NCI-H2227 (cell line): ENCODE results near the gene ARMCX4.
A peak's percentile ranks its signal among the peaks of the same experiment; 100 is the strongest.
"Not testable (repeated sequence)": the region's sequence is repeated elsewhere in the genome, so short reads cannot be mapped to it uniquely, and the experiment has no call there.

ENCODE experiments used
- DNase-seq: peaks from one replicate; lab custom pipeline; 2025; ENCODE audit not compliant: unreplicated experiment; lab: John Stamatoyannopoulos, UW

Gene ARMCX4

DNA sequence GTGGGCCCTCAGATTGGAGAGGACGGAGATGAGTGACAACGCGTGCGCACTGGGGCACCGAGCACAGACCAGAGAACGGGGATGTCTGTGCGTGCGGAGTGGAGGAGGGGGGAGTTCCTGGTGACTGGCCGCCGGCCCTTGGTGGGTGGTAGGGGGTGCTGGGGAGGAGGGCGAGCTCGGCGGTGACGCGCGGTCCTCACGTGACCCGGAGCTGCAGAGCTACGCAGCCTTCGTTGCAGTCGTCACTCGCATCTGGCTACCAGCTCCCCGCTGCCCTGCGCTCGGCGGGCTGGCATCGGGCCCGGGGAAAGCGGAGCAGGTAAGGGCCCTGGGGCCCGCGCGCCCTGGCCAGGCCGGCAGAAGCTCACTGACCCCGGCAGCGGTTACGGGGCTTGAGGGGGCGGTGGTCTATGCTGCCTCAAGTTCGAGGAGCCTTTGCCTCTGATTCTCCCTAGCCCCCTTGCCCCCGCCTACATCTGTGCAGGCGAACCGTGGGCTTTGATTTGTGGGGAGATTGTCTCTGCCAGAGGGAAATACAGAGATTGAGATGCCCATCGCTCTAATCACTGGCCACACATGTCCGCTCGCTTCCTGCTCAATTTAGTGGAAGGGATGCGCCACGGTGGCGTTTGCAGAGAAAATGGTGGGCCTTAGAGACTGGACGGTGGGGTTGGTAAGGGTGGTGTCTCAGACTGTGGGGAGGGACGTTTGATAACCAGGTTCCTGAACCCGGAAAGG, at the start of gene ARMCX4:
TSS of gene ARMCX4 (plus strand) at position 245 of the 738 bp plus-strand sequence. CDS start 3,134 bp downstream, outside the sequence.
- DNase-seq = peak; percentile 94

DNA sequence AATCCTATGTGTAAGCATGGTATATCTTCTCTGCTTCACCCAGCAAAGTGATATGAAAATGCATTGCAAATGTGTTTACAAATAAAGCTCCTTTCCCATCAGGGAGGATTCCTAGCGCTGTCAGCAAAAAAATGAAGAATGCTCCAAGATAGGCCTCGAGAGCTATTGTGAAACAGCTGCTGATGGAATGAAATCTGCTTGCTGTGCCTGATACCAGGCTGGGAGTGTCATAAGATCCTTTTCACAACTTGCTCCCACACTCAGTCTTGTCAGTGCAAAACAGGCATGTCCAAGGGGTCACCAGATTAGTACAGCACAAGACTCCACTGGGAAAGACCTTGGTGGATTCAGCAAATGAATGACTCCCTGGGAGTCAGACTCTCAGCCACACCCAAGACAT, 43.2 kb upstream of the ARMCX4 start:
- DNase-seq = no peak

DNA sequence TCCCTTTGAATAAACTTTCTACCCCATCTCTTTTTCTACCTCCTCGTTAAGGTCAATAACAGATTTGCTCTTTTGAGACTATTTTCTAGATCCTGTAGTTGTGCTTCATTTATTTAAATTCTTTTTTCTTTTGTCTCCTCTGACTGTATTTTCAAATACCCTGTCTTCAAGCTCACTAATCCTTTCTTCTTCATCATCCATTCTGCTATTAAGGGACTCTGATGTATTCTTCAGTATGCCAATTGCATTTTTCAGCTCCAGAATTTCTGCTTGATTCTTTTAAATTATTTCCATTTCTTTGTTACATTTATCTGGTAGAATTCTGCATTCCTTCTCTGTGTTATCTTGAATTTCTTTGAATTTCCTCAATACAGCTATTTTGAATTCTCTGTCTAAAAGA, 36.0 kb upstream of the ARMCX4 start:
- DNase-seq = no peak

DNA sequence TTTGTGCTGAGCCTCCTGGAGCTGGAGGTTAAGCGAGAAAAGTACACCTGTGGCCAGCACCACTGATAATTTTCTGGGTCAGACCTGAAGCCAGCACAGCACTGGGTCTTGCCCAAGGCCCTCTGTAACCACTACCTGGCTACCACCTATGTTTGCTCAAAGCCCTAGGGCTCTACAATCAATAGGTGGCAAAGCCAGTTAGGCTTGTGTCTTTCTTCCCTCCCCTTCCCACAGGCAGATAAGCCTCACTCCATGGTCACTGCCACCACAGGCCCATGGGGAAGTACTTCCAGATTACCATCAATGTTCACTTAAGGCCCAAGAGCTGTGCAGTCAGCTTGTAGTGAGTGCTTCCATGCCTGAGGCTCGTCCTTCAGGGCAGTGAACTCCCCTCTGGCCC, 35.2 kb upstream of the ARMCX4 start:
- DNase-seq = no peak

DNA sequence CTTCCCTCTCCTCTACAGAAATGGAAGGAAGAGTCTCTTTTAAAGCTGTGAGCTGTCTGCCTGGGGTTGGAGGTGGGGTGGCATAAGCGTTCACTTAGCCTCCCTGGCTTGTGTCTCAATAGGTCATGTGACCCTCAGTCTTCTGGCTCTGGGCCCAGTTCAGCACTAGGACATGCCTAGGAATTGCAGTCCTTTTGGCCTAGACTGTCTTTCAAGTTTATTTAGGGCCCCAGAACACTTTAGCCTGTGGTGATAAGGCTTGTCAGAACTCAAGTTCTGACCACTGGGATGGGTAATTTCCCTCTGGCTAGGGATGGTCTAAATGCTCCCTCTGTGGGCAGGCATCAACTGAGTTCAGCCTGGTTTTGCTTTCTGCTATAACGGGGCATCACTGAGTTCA, 34.3 kb upstream of the ARMCX4 start:
- no peak for DNase-seq

GRCh38 chrX:101452056-101452455, 33.2 kb upstream of the ARMCX4 start:
- no peak for DNase-seq

DNA sequence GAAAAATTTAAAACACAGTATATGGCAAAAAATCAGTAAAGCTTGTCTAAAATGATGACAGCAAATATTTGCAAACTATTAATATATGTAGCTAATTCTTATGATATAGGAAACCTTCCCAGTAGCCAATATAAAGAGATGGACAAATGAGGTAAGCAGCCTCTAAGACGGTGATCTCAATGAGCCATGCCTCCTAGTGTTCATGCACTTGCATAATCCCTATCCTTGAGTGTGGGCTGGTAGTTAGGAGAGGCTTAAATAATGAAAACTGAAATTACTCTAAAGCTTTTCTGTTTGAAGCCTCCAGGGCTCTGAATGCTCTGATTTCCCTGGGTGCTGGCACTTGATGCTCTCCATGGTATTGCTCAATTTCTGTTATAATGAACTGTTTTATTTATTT, 24.6 kb upstream of the ARMCX4 start:
- DNase-seq = no peak

DNA sequence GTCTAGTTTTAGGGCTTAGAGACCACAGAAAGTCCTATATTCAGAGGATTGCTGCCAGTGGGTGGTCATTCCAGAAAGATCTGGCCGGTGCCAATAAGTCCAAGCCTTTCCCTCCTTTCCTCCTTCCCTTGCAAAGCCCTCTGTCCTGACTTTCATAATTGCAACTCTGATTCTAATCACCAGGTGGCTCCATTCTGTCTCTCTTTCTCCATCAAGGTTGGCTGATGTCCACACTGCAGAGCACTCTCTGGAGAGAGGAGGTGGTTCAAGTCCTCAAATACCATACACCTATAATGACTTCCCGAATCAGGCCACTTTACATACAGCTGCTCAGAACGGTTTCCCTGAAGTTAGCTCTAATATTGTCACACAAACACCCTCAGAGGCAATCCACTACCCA, 22.4 kb upstream of the ARMCX4 start:
- DNase-seq = peak; percentile 47

- no peak for DNase-seq
Observed at GRCh38 chrX:101478366-101478765, 6.9 kb upstream of the ARMCX4 start.

GRCh38 chrX:101482296-101482695, 3.0 kb upstream of the ARMCX4 start:
- DNase-seq = no peak

GRCh38 chrX:101483705-101484104, 1.6 kb upstream of the ARMCX4 start:
- no peak for DNase-seq

DNA sequence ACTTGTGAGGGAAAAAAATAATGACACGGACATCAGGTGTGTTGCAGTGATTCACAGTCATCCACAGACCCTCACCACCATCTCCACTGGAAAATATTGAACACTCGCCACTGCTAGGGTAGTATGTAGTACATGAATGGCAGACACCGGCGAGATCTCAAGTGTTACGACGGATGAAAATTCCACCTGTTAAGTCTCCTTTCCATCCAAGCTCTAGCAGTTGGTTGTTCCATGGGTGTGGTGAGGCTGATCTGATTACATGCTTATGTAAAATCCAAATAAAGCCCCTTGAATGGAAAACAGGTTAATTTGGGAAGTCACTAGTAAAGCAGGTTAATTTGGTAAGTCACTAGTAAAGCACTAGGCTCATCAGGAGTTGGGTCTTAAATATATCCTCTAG, 1.1 kb upstream of the ARMCX4 start:
- DNase-seq = peak; percentile 3

DNA sequence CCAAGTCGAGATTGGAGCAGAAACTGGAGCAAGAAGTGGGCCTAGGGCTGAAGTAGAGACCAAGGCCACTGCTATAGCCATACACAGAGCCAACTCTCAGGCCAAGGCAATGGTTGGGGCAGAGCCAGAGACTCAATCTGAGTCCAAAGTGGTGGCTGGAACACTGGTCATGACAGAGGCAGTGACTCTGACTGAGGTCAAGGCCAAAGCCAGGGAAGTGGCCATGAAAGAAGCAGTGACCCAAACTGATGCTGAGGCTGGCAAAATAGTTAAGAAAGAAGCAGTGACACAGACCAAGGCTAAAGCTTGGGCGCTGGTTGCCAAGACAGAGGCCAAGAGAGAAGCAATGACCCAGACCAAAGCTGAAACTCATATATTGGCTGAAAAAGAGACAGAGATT, 3.5 kb downstream of the ARMCX4 start:
- DNase-seq = no peak

GRCh38 chrX:101491943-101492342, 6.7 kb downstream of the ARMCX4 start:
- no peak for DNase-seq

GRCh38 chrX:101493225-101493624, 8.0 kb downstream of the ARMCX4 start:
- DNase-seq = no peak

- not testable (repeated sequence) for DNase-seq
Observed at GRCh38 chrX:101502929-101503328, 17.7 kb downstream of the ARMCX4 start.

DNA sequence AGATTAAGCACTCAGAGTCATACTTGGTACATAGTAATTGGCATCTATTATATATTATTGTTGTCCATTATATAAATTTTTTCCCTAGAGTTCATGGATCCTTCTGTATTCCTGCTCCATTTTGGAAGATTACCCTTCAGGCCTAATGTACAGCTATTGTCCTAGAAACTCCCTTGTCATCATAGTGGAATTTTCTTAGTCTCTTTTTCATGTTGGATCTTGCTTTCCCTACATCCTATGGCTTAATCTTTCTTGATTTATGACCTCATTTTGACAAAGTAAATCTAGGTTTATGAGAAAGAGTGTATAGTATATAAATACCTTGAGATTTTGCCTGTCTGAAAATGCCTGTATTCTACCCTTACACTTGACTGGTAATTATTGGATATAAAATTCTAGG, 22.1 kb downstream of the ARMCX4 start:
- no peak for DNase-seq

DNA sequence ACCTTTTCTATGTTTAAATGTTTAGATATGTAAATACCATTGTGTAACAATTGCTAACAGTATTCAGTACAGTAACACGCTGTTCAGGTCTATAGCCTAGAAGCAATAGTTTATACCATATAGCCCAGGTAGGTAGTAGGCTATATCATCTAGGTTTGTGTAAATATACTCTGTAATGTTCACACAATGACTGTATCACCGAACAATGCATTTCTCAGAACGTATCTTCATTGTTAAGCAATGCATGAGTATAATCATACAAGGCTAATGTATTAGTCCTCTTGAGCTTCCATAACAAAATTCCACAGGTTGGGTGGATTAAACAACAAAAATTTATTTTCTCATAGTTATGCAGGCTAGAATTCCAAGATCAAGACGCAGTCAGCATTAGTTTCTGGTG, 22.7 kb downstream of the ARMCX4 start:
- no peak for DNase-seq

DNA sequence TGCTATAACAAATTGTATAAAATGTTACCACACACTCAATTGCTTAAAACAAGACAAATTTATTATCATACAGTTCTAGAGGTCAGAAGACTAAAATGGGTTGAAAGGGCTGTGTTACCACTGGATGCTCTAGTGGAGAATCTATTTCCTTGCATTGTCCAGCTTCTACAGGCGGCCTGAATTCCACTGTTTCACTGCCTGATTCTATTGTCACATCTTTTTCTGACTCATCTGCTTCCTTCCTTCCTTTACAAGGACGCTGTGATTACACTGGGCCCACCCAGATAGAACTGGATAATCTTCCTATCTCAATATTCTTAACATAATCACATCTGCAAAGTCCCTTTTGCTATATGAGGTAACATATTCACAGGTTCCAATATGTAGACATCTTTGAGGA, 45.7 kb downstream of the ARMCX4 start:
- no peak for DNase-seq
